Measurements from ENCODE around the gene NAPEPLD.
A peak's percentile ranks its signal among the peaks of the same experiment; 100 is the strongest.
"Not testable (repeated sequence)": the region's sequence is repeated elsewhere in the genome, so short reads cannot be mapped to it uniquely, and the experiment has no call there.

The NAPEPLD gene

DNA sequence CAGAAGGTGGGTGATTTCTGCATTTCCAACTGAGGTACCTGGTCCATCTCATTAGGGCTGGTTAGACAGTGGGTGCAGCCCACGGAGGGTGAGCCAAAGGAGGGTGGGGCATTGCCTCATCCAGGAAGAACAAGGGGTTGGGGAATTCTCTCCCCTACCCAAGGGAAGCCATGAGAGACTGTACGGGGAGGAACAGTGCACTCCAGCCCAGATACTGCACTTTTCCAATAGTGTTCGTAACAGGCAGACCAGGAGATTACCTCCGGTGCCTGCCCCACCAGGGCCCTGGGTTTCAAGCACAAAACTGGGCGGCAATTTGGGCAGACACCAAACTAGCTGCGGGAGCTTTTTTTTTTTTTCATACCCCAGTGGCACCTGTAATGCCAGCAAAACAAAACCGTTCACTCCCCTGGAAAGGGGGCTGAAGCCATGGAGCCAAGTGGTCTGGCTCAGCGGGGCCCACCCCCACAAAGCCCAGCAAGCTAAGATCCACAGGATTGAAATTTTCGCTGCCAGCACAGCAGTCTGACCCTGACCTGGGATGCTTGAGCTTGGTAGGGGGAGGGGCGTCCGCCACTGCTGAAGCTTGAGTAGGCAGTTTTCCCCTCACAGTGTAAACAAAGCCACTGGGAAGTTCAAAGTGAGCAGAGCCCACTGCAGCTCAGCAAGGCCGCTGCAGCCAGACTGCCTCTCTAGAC lies 42.7 kb downstream of the NAPEPLD start:
- DNase-seq, result peak; percentile 84

DNA sequence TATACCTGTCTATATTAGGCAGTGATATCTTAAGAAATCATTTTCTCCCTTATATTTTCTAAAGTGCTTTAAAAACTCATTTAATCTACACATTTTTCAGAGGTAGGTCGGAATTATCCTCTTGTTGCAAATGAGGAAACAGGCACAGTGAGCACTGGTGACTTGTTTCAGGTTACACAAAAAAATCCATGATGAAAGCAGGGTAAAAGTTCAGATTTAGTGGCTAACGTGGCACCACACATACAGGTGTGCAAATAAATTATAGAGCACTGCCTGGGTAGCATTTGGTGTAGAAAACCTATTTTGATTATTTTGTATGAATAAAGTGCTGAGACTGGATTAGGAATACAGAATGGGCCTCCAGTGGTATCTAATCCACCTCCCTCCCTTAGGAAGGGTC lies 47.4 kb downstream of the NAPEPLD start:
- no peak for DNase-seq

DNA sequence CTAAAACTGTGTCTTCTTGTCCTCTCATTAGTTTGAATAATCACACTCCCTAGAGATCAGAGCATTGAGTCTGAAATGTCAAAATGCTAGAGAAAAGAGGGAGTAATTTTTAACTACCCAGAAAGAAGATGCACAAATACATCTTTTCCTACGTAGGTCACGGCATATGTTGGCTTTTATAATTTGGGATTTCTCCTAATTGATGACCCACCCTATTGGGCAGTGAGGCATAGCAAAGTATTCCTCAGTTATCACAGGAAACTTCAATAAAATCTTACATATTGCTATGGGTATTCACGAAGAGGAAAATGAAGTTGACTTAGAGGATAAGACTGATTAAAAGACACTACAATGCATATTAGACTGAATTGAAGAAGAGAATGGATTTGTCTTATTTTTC lies 48.6 kb downstream of the NAPEPLD start:
- no peak for DNase-seq

DNA sequence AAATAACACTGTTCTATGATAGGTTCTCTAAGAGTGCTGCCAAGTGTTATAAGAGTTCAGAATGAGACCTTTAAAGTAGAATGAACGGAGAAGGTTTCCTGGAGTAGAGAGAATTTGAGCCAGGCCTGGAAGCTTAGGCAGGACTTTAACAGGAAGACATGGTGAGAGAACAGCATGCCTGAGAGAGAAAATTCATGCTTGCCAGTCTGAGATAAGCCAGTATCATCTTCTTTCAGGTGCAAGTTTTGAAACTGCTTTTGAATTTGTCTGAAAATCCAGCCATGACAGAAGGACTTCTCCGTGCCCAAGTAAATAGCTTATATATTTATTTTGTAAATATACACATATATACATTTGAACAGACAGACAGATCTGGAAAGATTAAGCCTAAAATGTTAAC lies 51.9 kb downstream of the NAPEPLD start:
- DNase-seq, result no peak

DNA sequence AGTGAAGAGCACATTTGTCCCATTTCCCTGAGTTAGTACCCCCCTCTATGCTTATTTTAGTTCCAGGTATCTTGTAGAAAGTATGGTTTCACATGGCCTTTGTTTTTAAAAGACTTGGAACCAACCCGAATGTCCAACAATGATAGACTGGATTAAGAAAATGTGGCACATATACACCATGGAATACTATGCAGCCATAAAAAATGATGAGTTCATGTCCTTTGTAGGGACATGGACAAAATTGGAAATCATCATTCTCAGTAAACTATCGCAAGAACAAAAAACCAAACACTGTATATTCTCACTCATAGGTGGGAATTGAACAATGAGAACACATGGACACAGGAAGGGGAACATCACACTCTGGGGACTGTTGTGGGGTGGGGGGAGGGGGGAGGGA lies 53.3 kb downstream of the NAPEPLD start:
- DNase-seq, result not testable (repeated sequence)

DNA sequence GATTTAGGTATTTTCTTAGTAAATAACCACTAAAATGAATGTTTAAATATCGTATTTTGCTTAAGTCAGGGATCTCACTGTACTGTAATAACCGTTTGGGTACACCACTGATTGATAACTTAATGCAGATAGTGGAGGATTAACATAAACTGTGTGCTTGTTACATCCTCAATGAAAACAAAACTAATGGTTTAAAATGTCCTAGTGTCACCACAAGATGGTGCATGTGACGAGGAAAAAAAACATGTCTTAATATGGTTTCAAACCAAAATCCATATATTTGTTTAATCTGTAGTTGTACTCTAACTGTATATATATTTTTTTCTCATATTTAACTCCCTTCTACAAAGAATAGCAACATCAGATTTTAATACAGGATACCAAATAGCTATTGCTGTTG lies 54.8 kb downstream of the NAPEPLD start:
- no peak for DNase-seq

DNA sequence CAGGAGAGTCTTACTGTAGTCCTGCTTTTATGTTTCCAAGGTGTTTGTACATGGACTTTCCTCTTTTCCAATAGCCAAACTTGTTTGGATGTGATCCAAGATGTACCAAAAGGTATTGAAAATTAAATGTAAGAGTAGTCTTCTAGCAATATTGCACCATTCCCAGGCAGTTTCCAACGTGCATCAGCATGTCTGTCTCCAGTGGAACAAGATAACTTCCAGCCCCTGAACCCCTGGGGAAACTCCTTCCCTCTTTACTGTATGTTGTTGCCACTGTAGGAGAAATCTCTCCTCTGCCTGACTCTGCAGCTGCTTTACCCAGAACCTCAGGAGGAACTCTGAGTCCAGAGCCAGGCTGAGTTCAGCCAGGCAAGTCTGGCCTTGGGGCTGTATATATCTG lies 55.5 kb downstream of the NAPEPLD start:
- no peak for DNase-seq

DNA sequence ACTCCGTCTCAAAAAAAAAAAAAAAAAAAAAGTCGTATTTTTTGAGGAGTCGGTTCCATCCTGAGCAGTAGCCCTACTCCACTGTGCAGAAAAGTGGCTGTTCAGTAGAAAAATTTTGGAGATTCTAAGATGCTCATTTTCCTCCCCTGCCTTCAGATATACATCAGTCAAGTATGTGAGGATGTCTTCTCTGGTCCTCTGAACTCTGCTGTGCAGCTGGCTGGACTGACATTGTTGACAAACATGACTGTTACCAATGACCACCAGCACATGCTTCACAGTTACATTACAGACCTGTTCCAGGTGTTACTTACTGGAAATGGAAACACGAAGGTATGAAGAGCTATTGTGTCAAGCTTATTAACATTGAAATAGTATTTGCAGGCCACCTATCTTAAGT lies 56.6 kb downstream of the NAPEPLD start:
- not testable (repeated sequence) for DNase-seq

DNA sequence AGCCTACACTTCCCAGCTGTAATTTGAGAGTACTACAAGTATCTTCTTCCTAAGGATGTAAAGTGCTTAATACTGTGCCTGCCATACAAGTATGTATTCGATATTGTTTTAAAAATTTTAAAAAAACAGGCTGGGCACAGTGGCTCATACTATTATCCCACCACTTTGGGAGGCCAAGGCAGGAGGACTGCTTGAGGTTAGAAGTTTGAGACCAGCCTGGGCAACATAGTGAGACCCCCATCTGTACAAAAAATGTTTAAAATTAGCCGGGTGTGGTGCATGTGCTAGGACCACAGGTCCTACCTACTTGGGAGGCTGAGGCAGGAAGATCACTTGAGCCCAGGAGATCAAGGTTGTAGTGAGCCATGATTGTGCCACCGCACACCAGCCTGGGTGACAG lies 65.7 kb downstream of the NAPEPLD start:
- DNase-seq, result no peak

DNA sequence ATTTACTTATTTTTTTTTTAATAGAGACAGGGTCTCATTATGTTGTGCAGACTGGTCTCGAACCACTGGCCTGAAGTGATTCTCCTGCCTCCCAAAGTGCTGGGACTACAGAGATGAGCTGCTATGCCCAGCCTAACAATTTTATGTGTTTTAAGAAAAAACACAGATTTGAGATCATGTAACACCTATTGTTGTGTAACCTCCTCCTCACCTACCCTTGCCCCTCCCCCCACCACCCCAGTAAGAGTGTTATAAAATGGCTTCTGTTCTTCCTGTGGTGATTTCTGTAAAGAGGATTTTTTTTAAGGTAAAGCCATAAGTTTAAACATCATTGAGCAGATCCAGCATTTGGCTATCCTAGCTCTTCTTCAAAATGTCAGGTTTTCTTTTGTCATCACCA lies 66.4 kb downstream of the NAPEPLD start:
- DNase-seq, result no peak

DNA sequence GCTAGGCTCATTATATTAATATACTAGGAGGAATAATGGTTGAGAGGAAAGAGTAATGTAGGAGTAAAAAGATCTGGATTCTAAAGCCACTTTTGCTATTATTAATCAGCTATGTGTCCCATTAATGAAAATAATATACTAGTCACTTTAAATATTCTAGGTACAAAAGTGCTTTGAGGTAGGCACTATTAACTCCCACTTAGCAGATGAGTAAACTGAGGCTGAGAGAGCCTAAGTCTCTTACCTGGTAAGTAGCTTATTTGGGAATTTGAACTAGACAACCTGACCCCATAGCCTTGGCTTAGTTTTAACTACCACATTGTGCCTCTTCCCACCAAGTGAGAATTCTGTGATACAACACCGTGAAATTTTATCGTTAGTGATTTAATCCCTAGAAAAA lies 68.0 kb downstream of the NAPEPLD start:
- DNase-seq, result no peak

DNA sequence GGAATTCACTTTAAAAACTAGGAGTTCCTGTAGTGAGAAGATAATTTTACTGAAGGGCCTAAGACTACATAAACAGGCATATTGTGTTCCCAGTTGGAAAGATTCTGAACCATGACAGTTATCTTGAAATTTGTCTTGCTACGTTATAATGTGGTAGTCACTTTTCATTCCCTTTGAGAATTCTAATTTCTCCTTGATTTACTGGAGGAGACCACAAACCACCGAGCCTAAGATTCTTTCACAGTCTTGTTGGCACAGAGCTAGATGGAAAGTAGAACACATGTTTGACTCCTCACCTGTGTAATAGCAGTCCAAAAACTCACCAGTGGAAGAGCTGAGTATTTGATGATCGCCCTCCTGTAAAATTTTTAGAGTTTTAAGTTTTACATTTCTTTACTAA lies 69.1 kb downstream of the NAPEPLD start:
- no peak for DNase-seq

DNA sequence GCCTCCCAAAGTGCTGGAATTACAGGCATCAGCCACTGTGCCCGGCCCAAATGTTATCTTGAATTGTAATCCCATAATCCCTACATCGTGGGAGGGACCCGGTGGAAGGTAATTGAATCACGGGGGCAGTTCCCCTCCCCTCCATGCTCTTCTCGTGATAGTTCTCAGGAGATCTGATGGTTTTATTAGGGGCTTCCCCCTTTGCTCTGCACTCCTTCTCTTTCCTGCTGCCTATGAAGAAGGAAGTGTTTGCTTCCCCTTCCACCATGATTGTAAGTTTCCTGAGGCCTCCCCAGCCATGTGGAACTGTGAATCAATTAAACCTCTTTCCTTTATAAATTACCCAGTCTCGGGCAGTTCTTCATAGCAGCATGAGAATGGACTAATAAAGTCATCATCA lies 70.7 kb downstream of the NAPEPLD start:
- not testable (repeated sequence) for DNase-seq

DNA sequence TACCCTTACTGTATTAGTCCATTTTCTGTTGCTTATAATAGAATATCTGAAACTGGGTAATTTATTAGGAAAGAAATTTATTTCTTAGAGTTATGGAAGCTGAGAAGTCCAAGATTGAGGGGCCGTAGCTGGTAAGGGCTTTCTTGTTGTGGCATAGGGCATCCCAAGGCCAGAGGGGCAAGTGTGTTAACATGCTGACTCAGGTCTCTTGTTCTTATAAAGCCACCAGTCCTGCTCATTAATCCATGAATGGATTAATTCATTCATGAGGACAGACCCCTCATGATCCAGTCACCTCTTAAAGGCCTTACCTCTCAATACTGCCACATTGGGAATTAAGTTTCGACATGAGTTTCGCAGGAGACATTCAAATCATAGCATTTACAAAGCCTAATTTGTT lies 71.6 kb downstream of the NAPEPLD start:
- DNase-seq, result no peak

DNA sequence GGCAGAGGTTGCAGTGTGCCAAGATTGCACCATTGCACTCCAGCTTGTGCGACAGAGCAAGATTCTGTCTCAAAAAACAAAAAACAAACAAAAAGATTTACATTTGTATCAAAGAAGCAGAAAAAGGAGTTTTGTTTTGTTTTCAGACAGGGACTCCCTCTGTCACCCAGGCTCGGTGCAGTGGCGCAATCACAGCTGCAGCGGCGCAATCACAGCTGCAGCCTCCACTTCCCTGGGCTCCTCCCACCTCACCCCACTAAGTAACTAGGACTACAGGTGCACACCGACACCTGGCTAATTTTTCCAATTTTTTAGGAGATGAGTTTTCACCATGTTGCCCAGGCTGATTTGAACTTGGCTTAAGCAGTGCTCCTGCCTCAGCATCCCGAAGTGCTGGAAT lies 72.1 kb downstream of the NAPEPLD start:
- no peak for DNase-seq

DNA sequence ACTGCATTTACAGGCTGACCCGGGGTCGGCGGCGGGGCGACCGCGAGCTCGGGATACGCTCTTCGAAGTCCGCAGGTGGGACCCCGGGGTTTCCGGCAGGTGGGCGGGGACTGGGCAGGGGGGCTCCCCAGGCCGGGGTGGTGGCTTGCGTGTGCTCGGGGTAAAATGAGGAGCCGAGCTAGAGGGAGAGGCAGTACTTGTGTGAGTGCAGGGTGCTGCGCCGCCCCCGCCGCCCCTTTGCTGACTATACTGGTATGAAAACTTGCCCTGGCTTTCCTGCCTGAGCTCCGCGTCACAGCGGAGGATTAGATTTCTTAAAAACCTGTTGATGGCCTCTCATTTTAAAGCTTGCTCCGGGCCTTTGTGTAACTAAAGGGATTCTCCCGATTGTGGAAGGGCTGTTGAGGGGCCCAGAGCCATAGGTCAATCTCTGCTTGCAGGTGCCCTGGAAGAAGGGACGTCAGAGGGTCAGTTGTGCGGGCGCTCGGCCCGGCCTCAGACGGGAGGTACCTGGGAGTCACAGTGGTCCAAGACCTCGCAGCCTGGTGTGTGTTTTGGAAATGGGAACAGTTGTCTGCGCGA lies 73.5 kb downstream of the NAPEPLD start:
- DNase-seq, result peak; percentile 77

DNA sequence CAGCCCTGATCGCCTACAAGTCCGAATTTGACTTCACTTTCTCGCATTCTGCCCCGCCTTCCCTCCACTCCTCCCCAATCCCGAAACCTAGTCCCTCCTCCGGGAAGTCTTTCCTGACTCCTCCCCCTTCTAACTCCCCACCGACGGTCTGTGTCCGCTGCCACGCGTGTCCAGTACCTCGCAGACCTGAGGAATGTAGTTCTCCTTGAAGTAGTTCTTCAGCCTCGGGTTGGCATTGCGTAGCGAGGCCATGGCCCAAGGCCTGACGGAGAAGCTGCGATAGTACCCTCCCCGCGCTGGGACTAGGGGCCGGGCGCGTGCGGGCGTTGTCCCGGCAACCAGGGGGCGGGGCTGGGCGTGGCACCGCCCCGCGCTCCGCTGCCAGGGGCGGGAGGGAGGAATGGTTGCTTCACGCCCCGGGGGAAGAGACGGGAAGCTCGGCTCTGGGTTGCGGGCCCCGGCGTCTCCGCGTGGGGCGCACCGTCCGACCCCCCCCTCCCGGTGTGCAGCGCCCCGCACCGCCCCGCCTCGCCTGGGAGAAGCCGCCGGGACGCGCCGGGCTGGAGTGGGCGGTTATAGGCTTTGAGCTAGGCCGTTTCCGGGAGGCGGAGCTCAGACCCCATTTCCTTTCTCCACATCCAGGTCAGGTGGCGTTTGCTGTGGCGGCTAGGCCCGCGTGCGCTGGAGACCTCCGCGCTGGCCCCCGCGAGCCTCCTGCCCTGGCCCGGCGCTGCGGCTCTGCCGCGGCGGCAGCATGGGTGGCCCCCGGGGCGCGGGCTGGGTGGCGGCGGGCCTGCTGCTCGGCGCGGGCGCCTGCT lies 74.2 kb downstream of the NAPEPLD start, which contains the start of the genes ARMC10 and FBXL13:
Gene ARMC10, plus strand, starts transcription at position 622 of the 818 bp plus-strand sequence. Its CDS starts 133 bp downstream, at position 755.
Gene FBXL13, minus strand, starts transcription at position 278 of the 818 bp plus-strand sequence.
- peak; percentile 95 for DNase-seq

DNA sequence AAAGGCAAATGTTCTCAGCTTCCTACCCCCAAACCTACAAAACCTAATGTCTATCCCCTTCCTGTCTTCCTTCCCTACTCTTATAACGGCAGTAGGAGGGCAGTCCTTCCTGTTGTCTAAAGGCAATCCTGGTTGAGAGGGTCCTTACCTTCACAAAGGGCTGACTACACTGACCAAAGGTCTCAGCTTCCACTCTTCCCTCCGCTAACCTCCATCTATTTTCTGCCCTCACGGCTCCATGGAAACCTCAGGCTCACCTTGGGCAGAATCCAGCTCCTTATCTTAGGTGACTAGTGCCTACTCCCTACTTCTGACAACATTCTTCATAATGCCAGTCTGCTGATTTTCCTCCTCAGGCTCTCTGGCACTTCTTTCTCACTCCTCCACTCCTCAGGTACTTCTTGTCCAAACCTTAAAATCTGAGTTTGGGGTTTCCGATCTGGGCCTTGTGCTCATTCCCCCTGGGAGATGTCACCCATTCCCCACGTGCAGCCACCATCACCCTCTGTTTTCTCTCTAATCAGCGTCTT lies 74.8 kb downstream of the NAPEPLD start:
- DNase-seq, result no peak

DNA sequence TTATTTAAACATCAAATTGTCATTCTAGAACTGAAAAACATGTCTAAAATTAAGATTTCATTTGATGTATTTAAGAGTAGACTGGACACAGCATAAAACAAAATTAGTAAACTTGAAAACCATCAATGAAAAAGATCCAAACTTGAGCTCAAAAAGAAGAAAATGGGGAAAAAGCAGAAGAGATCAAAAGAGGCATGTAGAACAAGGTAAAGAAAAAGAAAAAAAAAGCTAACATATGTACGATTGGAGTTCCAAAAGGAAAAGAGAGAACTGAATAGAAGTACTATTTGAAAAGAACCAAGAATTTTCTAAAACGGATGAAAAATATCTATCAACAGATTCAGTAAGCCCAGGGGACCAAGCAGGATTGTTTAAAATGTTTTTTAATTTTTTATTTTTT lies 77.9 kb downstream of the NAPEPLD start:
- DNase-seq, result no peak

DNA sequence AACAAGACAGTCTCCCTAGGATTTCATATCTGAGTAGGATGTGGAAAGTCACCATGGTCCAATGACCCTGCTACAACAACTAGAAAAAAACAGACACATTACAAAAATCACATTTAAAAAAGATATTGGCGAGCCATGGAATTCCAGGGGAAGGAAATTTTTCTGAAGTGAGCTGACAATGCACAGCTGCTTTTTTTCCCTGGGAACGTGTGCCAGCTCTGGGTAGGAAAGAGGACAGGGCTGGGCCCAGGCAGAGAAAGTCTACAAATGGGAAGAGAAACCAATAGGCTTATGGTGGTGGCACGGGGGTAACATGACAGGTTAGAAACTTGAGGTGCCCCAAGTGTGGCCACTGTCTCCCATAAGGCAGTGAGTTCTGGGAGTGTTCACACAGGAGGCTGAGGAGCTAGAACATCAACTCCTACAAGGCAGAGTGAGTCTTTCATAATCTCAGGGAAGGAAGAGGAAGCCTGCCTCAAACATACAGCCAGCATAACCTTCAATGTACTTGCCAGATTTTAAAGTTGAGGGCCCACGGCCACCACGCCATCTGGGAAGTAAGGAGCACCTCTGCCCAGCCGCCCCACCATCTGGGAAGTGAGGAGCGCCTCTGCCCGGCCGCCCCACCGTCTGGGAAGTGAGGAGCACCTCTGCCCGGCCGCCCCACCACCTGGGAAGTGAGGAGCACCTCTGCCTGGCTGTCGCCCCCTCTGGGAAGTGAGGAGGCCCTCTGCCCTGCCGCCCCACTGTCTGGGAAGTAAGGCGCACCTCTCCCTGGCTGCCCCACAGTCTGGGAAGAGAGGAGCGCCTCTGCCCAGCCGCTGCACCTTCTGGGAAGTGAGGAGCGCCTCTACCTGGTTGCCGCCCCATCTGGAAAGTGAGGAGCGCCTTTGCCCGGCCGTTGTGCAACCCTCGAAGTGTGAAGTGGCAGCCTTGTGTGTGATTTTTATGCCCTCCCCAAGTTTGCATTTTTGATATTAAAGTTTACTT lies 80.2 kb downstream of the NAPEPLD start:
- DNase-seq, result no peak

DNA sequence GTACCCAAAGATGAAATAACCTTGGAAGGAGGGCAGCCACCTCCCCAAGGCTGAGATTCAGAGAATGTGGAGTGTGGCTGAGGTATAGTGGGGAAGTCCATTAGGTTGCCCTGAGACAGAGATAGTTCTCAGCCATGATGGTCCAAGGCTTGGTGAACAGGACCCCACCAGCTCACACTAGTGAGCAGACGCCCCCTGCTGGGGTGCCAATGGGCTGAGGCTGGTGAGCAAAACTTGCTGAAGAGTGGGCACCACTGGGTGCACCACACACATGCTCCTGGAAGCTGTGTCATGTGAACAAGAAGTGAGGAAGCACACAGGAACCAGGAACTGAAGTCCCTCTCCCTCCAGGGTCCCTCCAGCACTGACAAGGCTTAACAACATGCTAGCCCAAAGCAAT lies 83.2 kb downstream of the NAPEPLD start:
- DNase-seq, result peak; percentile 77

DNA sequence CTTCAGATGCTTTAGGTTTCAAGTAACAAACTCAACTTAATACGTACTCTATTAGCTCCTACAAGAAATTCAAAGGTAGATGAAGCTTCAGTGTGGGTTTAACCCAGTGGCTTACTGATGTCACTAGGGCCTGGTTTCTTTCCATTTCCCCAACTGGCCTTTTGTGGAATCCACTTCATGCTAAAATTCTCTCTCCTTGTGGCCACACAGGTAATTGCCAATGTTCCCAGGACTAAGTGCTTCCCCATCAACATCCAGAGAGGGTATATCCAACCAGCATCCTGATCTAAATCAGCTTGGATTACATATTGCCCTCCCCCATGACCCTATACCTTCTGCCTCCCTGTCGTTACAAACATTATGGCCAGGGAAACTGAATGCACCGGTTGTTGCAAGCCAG lies 85.0 kb downstream of the NAPEPLD start:
- no peak for DNase-seq

All from islet precursor cell (in vitro differentiated cells).